ENCODE data around the gene PSG4.
"Not testable (repeated sequence)": the region's sequence is repeated elsewhere in the genome, so short reads cannot be mapped to it uniquely, and the experiment has no call there.

Gene PSG4

DNA sequence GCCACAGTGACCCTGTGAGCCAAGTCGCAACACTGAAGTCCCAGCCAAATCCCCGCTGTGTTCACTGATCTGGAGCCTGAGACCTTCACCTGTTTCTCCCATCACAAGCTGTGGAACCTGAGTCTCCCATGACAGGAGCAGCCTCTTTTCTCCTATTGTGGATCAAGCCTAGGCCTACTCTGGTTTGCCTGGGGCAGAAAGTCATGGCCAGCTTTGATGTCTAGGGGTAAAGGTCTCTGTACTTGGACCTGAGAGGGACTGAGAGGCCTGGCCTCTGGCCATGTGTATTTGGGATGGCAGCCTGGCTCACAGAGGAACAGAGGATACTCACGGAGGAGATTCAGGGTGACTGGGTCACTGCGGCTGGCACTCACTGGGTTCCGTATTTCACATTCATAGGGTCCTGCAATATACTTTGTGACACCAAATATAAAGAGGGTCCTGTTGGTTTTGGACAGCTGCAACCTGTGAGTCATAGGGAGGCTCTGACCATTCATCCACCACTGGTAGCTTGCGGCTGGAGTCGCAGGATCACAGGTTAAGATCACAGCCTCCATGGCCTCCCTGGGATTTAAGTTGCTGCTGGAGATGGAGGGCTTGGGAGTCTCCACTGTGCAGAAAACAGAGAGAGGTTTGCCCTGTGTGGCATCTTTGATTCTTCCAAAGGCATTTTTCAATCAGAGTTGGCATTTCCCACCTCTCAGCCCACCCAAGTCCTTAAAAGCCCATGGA lies 7.6 kb downstream of the PSG4 start:
- not testable (repeated sequence) for FAIRE-seq

DNA sequence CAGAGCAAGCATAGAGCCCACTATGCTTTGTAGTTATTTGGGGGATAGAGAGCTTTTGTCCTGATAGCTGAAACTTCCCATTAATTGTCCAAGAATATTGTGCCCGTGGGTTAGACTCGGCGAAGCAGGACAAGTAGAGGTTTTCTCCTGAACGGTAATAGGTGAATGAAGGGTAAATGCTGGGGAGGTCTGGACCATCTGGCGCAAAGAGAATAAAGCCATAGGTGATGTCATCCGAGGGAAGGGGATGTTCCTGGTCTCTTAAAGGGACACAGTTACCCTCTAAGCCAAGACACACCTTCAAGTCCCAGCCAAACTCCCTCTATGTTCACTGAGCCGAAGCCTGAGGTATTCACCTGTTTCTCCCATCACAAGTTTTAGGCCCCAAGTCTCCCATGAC lies 11.0 kb downstream of the PSG4 start:
- FAIRE-seq: not testable (repeated sequence)

DNA sequence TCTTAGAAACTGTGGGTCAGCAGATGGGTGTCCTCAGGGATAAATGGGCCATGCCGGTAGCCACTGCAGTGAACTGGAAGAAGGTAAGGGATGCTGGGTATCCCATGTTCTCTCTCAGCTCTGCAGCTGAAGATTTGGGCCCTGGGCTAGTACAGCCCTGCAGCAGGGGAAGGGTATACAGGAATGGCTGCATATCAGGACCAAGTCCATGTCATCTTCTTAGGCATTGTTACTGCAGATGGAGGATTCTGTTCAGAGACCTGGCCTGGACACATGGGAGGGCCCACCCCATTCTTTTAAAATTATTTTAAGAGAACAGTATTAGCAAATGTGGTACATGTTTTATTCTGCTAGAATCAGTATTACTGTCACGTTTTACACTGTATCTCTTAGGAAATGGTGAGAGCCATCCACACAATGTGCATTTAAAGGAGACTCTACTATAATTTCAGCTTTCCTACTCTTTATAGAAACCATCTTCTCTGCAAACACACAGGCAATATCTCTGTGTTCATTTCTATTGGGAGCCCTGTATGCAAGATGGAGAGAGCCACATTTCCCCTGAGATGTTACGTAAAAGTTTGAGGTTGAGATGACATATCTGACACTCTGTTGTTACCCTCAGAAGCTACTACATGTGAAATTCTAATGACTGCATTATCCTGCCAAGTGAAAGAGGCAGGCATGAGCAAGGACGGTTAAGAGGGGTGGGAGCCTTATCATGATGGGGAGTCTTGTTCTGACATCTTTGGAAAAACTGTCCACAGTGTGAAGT lies 12.9 kb downstream of the PSG4 start:
- FAIRE-seq: not testable (repeated sequence)

DNA sequence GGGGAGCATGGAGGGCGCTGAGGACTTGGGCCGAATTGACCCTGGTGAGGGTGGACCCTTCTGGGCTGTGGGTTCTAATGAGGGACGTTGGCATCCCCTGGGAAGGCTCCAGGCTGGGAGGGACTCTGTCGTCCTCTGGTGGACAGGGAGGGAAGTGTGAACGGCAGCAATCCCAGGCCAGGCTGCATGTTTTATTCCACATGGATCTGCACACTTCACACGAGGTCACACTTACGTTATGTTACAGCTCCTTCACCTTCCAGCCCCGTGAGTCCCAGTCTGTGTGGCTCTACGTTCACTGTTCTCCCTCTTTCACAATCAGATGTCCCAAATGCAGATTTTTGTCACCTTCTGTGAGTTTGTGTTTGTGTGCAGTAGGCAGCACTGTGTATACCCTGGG lies 17.3 kb downstream of the PSG4 start:
- FAIRE-seq: peak; percentile 68

DNA sequence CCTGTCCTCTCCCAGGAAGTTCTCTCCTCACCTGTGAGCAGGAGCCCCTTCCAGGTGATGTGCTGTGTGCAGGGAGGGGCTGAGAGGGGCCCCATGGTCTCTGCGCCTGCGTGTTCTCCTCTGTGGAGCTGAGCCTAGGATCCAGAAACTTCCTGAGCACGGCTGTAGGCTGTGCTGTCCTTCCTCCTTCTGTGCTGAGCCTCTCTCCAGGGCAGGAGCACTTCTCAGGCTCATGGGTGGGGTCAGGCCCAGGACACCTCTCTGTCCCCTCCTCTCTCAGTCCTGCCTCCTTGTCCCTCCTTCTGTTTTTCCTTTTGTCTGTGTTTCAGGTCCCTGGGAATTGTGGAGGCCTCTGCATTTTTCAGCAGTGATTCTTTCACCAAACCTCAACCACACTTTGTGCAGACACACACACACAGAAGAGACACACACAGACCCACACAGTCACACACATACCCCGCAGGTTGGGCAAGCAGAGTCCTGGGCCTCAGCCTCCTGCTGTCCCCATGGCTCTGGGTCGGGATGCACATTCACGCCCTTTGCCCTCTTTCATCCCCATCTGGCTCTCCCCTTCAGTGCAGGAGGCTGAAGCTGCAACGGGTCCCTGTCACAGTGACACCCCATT lies 19.0 kb downstream of the PSG4 start, which contains the start of gene PSG5:
Gene PSG5 (minus strand): TSS at position 226 of the 625 bp plus-strand sequence. CDS start 131 bp downstream, at position 95.
- peak; percentile 85 for FAIRE-seq

DNA sequence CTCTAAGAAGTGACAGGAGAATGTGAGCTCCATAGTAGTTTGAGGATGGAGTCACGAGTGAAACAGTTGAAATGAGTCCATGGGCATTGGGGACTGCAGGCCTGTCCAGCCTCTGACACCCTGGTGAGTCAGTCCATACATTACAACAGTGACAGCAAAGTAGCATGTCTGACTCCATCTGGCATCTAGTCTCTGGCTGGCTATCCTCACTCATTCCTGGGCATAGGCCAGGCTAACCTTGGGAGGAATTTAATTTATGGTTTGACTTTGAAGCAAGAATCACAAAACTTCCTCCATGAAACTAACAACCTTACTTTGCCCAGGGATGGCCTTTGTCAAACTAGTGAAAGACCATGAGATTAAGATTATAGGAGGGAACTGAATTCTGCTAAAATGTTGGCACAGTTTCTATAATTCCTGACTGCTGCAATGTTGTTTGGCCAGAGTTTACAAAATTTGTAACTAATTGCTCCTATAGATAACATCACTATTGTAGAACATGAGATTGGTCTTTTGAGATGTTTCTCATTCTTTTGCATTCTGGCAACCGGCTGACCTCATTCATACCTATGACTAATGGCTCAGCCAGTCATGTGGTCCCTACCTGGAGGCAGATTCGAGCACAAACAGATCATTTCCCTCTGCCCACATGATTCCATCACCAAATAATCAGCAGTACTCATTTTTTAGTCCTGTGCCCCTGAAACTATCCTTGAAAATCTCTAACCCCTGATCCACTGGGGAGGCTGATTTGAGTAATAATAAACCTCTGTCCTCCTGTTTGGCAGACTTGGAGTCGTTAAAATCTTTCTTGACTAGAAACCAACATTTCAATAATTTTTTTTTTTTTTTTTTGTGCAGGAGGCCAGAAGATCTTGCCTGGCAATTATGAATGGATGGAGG lies 23.3 kb downstream of the PSG4 start:
- FAIRE-seq: peak; percentile 100

DNA sequence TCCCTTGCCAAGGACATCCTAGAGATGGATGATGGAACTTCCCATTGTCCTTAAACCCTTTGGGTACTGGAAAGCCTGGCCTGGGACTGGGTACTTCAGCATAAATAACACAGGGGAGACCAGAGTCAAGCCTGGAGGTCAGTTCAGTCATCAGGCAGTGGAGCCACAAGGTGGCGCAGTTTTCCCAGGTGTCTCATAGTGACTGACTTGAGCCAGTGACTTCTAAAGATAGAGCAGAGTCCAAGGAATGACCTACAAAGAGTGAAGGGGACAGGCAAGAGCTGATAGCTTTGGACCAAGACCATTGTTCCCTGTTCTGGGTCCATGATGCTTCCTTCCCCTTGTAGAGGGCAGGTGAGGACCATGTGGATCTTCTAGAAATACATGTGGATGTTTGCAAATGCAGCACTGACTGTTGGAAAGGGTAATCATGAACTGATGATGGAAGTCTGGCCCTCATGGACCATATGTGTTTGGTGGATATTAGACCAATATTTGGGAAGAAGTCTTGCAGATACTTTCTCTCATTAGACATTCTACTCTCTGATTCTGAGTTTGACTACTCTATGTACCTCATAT lies 25.8 kb downstream of the PSG4 start:
- FAIRE-seq: peak; percentile 62

DNA sequence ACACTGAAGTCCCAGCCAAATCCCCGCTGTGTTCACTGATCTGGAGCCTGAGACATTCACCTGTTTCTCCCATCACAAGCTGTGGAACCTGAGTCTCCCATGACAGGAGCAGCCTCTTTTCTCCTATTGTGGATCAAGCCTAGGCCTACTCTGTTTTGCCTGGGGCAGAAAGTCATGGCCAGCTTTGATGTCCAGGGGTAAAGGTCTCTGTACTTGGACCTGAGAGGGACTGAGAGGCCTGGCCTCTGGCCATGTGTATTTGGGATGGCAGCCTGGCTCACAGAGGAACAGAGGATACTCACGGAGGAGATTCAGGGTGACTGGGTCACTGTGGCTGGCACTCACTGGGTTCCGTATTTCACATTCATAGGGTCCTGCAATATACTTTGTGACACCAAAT lies 26.9 kb downstream of the PSG4 start:
- FAIRE-seq: not testable (repeated sequence)

DNA sequence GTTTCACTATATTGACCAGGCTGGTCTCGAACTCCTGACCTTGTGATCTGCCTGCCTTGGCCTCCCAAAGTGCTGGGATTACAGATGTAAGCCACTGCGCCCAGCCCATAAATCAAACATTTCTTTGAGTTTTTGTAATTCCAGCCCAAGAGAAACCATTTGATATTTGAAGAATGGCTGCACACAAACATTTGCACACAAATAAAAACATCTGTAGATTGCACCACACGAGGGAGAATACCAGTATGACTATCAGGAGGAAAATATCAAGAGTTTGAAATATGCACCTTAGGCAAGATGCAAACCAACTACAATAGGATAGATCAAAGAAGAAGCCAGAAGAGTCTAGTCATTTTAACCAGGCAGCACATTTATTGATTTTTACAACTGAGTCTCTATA lies 39.5 kb downstream of the PSG4 start:
- not testable (repeated sequence) for FAIRE-seq

DNA sequence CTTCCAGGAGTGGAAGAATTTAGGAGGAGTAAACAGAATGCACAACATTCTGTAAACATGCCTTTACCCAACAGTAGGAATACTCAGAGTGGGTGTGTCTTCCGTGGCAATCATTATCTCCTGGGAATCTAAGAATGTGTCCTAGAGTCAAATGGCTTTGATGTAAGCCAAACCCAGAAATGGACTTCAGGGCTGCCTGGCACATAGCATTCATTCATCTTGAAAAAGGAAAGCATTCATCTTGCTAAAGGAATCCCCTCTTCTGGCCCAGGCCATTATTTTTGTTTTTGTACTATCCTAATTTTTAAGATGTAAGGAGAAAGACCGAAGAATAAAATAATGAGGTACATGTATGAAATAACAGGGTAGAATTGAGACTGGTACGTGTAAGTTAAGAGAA lies 42.3 kb downstream of the PSG4 start:
- FAIRE-seq: not testable (repeated sequence)

DNA sequence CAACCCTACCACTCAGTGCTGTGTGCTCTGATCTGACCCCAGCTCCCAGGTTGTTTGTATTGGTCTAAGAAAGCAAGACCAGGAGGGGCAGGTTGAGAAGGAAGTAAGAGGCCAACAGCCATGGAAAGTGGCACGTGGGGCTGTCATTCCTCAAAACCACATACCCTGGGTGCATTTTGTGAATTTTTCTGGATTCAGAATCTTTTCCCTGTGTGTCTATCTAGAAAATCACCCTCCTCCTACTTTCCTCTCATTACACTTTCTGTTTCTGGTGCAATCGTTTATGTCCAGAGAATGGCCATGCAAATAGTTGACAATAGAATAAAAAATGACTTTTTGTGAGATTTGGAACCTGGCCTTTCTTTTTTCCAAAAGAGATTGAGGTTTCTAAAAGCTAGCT lies 43.2 kb downstream of the PSG4 start:
- FAIRE-seq: not testable (repeated sequence)

DNA sequence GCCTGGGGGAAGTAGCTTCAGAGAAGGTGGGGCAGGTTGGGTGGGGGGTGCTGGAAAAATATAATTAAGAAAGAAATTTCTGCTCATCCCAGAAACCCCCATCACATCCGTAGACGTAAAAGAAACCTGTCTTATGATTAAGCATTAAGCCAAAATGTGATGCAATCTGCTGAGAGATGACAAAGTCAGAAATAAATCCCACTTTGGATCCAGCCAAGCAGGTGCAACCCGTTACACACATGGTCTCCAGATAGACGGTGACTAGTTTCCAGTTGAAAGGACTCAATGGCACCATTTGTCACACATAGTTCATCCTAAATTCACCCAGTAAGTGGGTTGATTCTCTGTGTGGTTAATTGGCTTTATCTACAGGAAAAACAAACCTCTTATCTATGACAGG lies 53.2 kb downstream of the PSG4 start:
- no peak for FAIRE-seq

DNA sequence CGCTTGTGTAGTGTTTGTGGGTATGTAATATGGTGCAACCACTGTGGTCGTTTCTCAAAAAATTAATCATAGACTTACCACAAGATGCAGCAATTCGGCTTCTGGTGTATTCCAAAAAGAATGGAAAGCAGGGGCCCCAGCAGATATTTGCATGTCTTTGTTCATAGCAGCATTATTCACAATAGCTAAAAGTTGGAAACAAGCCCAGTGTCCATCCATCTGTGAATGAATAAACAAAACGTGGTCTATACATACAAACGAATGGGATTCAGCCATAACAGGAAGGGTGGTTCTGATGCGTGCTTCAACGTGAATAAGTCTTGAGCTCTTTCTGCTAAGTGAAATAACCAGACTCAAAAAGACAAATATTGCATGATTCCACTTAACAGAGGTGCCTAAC lies 55.6 kb downstream of the PSG4 start:
- FAIRE-seq: not testable (repeated sequence)

DNA sequence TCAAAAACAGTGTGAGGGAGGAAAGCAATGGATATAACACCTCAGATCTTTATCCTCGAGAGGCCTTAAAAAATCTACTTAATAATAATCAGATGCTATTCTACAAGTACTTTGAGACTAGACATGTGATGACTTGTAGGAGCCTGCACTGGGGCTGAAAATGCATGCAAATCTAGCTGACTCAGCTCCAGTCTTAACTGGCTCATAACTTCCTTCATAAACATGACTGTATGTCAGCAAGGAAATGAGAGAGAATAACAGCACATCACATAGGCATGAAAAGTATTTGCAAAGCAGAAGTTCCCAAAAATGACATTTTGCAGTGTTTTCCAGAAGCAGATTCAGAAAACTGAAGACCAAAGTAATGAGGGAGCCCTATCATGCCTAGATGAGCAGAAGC lies 57.2 kb downstream of the PSG4 start:
- peak; percentile 8 for FAIRE-seq

Measured in G401.6 (cell line).